Nephron progenitor cell (in vitro differentiated cells): Measurements from ENCODE around the gene NUP54.
A peak's percentile ranks its signal among the peaks of the same experiment; 100 is the strongest.

Experiments
- DNase-seq: peaks from one replicate; pipeline ENCODE4 v3.0.0; 2021
- H3K27ac Mint-ChIP-seq: 2 replicates; pipeline ENCODE4 v1.8.0; 2021; ENCODE audit warnings: mild to moderate bottlenecking, moderate library complexity, mixed read lengths
- H3K27me3 Mint-ChIP-seq: 2 replicates; pipeline ENCODE4 v1.8.0; 2021; ENCODE audit warnings: mild to moderate bottlenecking, low read depth, mixed read lengths; ENCODE audit not compliant: poor library complexity
- H3K36me3 Mint-ChIP-seq: 2 replicates; pipeline ENCODE4 v1.8.0; 2021; ENCODE audit warnings: low read depth, mixed read lengths
- H3K4me1 Mint-ChIP-seq: 2 replicates; pipeline ENCODE4 v1.8.0; 2021; ENCODE audit warnings: mixed read lengths
- H3K4me3 Mint-ChIP-seq: 2 replicates; pipeline ENCODE4 v1.8.0; 2021; ENCODE audit warnings: mild to moderate bottlenecking, moderate library complexity, mixed read lengths
- H3K9me3 Mint-ChIP-seq: 2 replicates; pipeline ENCODE4 v1.8.0; 2021; ENCODE audit warnings: mild to moderate bottlenecking, moderate library complexity, mixed read lengths
- TF ChIP-seq, protein P1 (sequence below): fragments of 200-600 bp; sonication (generic); IDR thresholded peaks from 2 replicates; pipeline ENCODE4 v1.5.0; 2021; ENCODE audit warnings: antibody characterized with exemption

NUP54 gene

GRCh38 chr4:76072760-76073159 lies 75.4 kb downstream of the NUP54 start:
- H3K27me3 Mint-ChIP-seq, result no peaks in the 10 kb centered on the region
- H3K9me3 Mint-ChIP-seq, result no peaks in the 10 kb centered on the region
- H3K4me3 Mint-ChIP-seq, result no peak overlapping the region
- no peak for DNase-seq
- H3K36me3 Mint-ChIP-seq, result no peaks in the 10 kb centered on the region
- TF ChIP-seq, protein P1, sequence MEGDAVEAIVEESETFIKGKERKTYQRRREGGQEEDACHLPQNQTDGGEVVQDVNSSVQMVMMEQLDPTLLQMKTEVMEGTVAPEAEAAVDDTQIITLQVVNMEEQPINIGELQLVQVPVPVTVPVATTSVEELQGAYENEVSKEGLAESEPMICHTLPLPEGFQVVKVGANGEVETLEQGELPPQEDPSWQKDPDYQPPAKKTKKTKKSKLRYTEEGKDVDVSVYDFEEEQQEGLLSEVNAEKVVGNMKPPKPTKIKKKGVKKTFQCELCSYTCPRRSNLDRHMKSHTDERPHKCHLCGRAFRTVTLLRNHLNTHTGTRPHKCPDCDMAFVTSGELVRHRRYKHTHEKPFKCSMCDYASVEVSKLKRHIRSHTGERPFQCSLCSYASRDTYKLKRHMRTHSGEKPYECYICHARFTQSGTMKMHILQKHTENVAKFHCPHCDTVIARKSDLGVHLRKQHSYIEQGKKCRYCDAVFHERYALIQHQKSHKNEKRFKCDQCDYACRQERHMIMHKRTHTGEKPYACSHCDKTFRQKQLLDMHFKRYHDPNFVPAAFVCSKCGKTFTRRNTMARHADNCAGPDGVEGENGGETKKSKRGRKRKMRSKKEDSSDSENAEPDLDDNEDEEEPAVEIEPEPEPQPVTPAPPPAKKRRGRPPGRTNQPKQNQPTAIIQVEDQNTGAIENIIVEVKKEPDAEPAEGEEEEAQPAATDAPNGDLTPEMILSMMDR, result no peak
- no peaks in the 10 kb centered on the region for H3K4me1 Mint-ChIP-seq
- H3K27ac Mint-ChIP-seq, result no peak overlapping the region

GRCh38 chr4:76067652-76068286 lies 80.4 kb downstream of the NUP54 start:
- H3K4me1 Mint-ChIP-seq, result no peaks in the 10 kb centered on the region
- no peak overlapping the region for H3K4me3 Mint-ChIP-seq
- H3K36me3 Mint-ChIP-seq, result no peaks in the 10 kb centered on the region
- peak; percentile 69 for DNase-seq
- no peak overlapping the region for H3K27ac Mint-ChIP-seq
- H3K27me3 Mint-ChIP-seq, result peaks cover 9% of the 10 kb centered on the region
- TF ChIP-seq, protein P1, result peak; percentile 81
- H3K9me3 Mint-ChIP-seq, result no peaks in the 10 kb centered on the region

- TF ChIP-seq, protein P1, result no peak
- Mint-ChIP-seq H3K4me3 (no peak overlapping the region), H3K27ac (no peak overlapping the region), H3K4me1 (no peaks in the 10 kb centered on the region), H3K36me3 (no peaks in the 10 kb centered on the region), H3K9me3 (no peaks in the 10 kb centered on the region), H3K27me3 (peaks cover 10% of the 10 kb centered on the region)
- no peak for DNase-seq
Measured at GRCh38 chr4:76066546-76066945, 81.7 kb downstream of the NUP54 start.
